HEK293 (cell line): ENCODE results near the gene CXorf58.

Source experiments
- CTCF ChIA-PET: fragments of 350-600 bp; formaldehyde crosslinking; extraction: SDS; loops from one replicate; lab custom pipeline; 2021; ENCODE audit warnings: antibody characterized with exemption; lab: Yijun Ruan, JAX
- POLR2A ChIA-PET: fragments of 300-600 bp; formaldehyde crosslinking; extraction: SDS; loops from one replicate; lab custom pipeline; 2020; ENCODE audit warnings: antibody characterized with exemption, inconsistent platforms; lab: Yijun Ruan, JAX
- H3K27ac ChIP-seq: fragments of 200-500 bp; sonication (Bioruptor generic); 2 replicates; pipeline ENCODE4 v1.5.1; 2014; ENCODE audit warnings: low read depth, low read length, control low read depth, inconsistent platforms; ENCODE audit errors: extremely low read depth
- H3K36me3 ChIP-seq, 2 experiments: fragments of 200-500 bp in 1 of 2; sonication (Bioruptor generic) in 1 of 2; 1 replicate in 1 of 2; 2 replicates in 1 of 2; pipeline ENCODE4 v1.5.1; 2014 to 2017; ENCODE audit warnings: inconsistent platforms in 2 of 2, low read length in 2 of 2; ENCODE audit not compliant: control insufficient read depth in 2 of 2, insufficient read depth in 1 of 2
- H3K4me1 ChIP-seq: fragments of 200-500 bp; sonication (Bioruptor generic); 2 replicates; pipeline ENCODE4 v1.5.1; 2014; ENCODE audit warnings: mild to moderate bottlenecking, low read length, inconsistent platforms; ENCODE audit not compliant: control insufficient read depth, insufficient read depth
- H3K4me3 ChIP-seq: 2 replicates; pipeline ENCODE4 v1.5.1; 2011; ENCODE audit warnings: low read depth, mild to moderate bottlenecking, control low read depth, low read length, moderate library complexity
- H3K9me3 ChIP-seq: fragments of 200-500 bp; sonication (Bioruptor generic); 2 replicates; pipeline ENCODE4 v1.5.1; 2014; ENCODE audit warnings: low read depth, low read length, inconsistent platforms; ENCODE audit not compliant: control insufficient read depth, insufficient read depth
- FEZF1 ChIP-seq: fragments of 450-650 bp; formaldehyde crosslinking; IDR thresholded peaks from 2 replicates; pipeline ENCODE4 v1.5.1; 2016; ENCODE audit warnings: missing biosample characterization, missing genetic modification characterization
- GLIS1 ChIP-seq: fragments of 450-650 bp; formaldehyde crosslinking; IDR thresholded peaks from 2 replicates; pipeline ENCODE4 v1.5.1; 2016; ENCODE audit warnings: missing biosample characterization, missing genetic modification characterization
- KLF1 ChIP-seq: fragments of 450-650 bp; formaldehyde crosslinking; IDR thresholded peaks from 2 replicates; pipeline ENCODE4 v1.5.1; 2016; ENCODE audit warnings: missing biosample characterization, missing genetic modification characterization
- KLF9 ChIP-seq: fragments of 450-650 bp; formaldehyde crosslinking; IDR thresholded peaks from 2 replicates; pipeline ENCODE4 v1.5.1; 2016; ENCODE audit warnings: missing biosample characterization, missing genetic modification characterization, low read depth
- OSR2 ChIP-seq: fragments of 450-650 bp; formaldehyde crosslinking; IDR thresholded peaks from 2 replicates; pipeline ENCODE4 v1.5.1; 2016; ENCODE audit warnings: missing biosample characterization, missing genetic modification characterization
- OVOL3 ChIP-seq: fragments of 450-650 bp; formaldehyde crosslinking; IDR thresholded peaks from 2 replicates; pipeline ENCODE4 v1.5.1; 2016; ENCODE audit warnings: missing biosample characterization, missing genetic modification characterization
- PATZ1 ChIP-seq: fragments of 450-650 bp; formaldehyde crosslinking; IDR thresholded peaks from 2 replicates; pipeline ENCODE4 v1.5.1; 2016; ENCODE audit warnings: missing biosample characterization, missing genetic modification characterization
- PRDM1 ChIP-seq: fragments of 450-650 bp; formaldehyde crosslinking; IDR thresholded peaks from 2 replicates; pipeline ENCODE4; 2016; ENCODE audit warnings: missing biosample characterization, missing genetic modification characterization
- ZBTB17 ChIP-seq: fragments of 450-650 bp; formaldehyde crosslinking; IDR thresholded peaks from 2 replicates; pipeline ENCODE4 v1.5.1; 2016; ENCODE audit warnings: missing biosample characterization, missing genetic modification characterization
- ZIC2 ChIP-seq: fragments of 450-650 bp; formaldehyde crosslinking; IDR thresholded peaks from 2 replicates; pipeline ENCODE4 v1.5.1; 2016; ENCODE audit warnings: missing biosample characterization, missing genetic modification characterization
- ZNF18 ChIP-seq: fragments of 450-650 bp; formaldehyde crosslinking; IDR thresholded peaks from 2 replicates; pipeline ENCODE4 v1.5.1; 2016; ENCODE audit warnings: missing biosample characterization, missing genetic modification characterization
- ZNF335 ChIP-seq: fragments of 450-650 bp; formaldehyde crosslinking; conservative IDR thresholded peaks from 2 replicates; pipeline ENCODE4 v1.5.1; 2016; ENCODE audit warnings: missing biosample characterization, missing genetic modification characterization
- ZNF423 ChIP-seq: fragments of 450-650 bp; formaldehyde crosslinking; IDR thresholded peaks from 2 replicates; pipeline ENCODE4 v1.5.1; 2016; ENCODE audit warnings: missing biosample characterization, missing genetic modification characterization
- ZNF529 ChIP-seq: fragments of 450-650 bp; formaldehyde crosslinking; IDR thresholded peaks from 2 replicates; pipeline ENCODE4 v1.5.1; 2017; ENCODE audit warnings: missing genetic modification characterization, missing biosample characterization; ENCODE audit not compliant: insufficient replicate concordance
- ZNF585B ChIP-seq: fragments of 450-650 bp; formaldehyde crosslinking; IDR thresholded peaks from 2 replicates; pipeline ENCODE4 v1.5.1; 2016; ENCODE audit warnings: missing biosample characterization, missing genetic modification characterization
- ZNF626 ChIP-seq: fragments of 450-650 bp; sonication (Bioruptor Pico); formaldehyde crosslinking; IDR thresholded peaks from 2 replicates; pipeline ENCODE4 v1.5.1; 2018; ENCODE audit warnings: missing biosample characterization, missing genetic modification characterization, inconsistent platforms
- ZNF704 ChIP-seq: fragments of 450-650 bp; formaldehyde crosslinking; IDR thresholded peaks from 2 replicates; pipeline ENCODE4 v1.5.1; 2016; ENCODE audit warnings: missing biosample characterization, missing genetic modification characterization
- ZSCAN4 ChIP-seq: fragments of 450-650 bp; formaldehyde crosslinking; IDR thresholded peaks from 2 replicates; pipeline ENCODE4 v1.5.1; 2017; ENCODE audit warnings: missing biosample characterization, missing genetic modification characterization

The CXorf58 gene

GRCh38 chrX:23884427-23885024 lies 23.3 kb upstream of the CXorf58 start:
- H3K4me3 ChIP-seq, result no peak overlapping the region
- POLR2A ChIA-PET, result interaction anchor here (0.9 to 2.1 kb wide), 2 partner anchors 10 to 101 kb away, joined by 3 to 14 read pairs; partner anchors contain the start of gene SAT1
- no peak overlapping the region for H3K27ac ChIP-seq
- TF ChIP-seq ZNF626 (no peak), ZNF585B (tag by site-specific recombination) (no peak), KLF1 (tag by site-specific recombination) (no peak), ZNF529 (tag by site-specific recombination) (no peak), PATZ1 (tag by site-specific recombination) (no peak), ZSCAN4 (tag by site-specific recombination) (no peak), OVOL3 (tag by site-specific recombination) (no peak)
- peaks cover 16% of the 10 kb centered on the region for H3K4me1 ChIP-seq
- CTCF ChIA-PET, result interaction anchor here (1.4 to 4.4 kb wide), 2 partner anchors 17 to 100 kb away, joined by 3 to 19 read pairs; no protein-coding TSS in a partner anchor
- no peaks in the 10 kb centered on the region for H3K9me3 ChIP-seq
- H3K36me3 ChIP-seq, result no peaks in the 10 kb centered on the region

GRCh38 chrX:23885803-23886202 lies 22.0 kb upstream of the CXorf58 start:
- TF ChIP-seq PRDM1 (tag by site-specific recombination) (no peak), GLIS1 (tag by site-specific recombination) (peak; percentile 92), ZNF335 (peak; percentile 49), ZNF704 (no peak), ZBTB17 (tag by site-specific recombination) (no peak), ZIC2 (tag by site-specific recombination) (peak; percentile 97), OSR2 (tag by site-specific recombination) (peak; percentile 85), FEZF1 (tag by site-specific recombination) (peak; percentile 93), ZNF423 (tag by site-specific recombination) (peak; percentile 50; the same call in 1 of the 2 replicates), ZNF18 (tag by site-specific recombination) (no peak), KLF9 (tag by site-specific recombination) (no peak)
- no peaks in the 10 kb centered on the region for H3K9me3 ChIP-seq
- peaks cover 16% of the 10 kb centered on the region for H3K4me1 ChIP-seq
- no peaks in the 10 kb centered on the region for H3K36me3 ChIP-seq
- ChIA-PET CTCF (interaction anchor here (0.7 to 4.4 kb wide), 2 partner anchors 16 to 17 kb away, joined by 3 to 19 read pairs; no protein-coding TSS in a partner anchor), POLR2A (interaction anchor here (2.1 kb wide), 1 partner anchor 102 kb away, joined by 14 read pairs; the partner anchor contains the start of gene SAT1)
- H3K27ac ChIP-seq, result no peak overlapping the region
- no peak overlapping the region for H3K4me3 ChIP-seq
